IPS DF 6.9 (cell line): Measurements from ENCODE around the gene ALAS1.

ENCODE experiments used
- DNase-seq: peaks from one replicate; pipeline ENCODE4 v3.0.0-alpha.2; 2013; ENCODE audit warnings: low read depth, low spot score
- H3K27ac ChIP-seq: one replicate; pipeline ENCODE4 v1.5.1; 2013; ENCODE audit warnings: low read length, control low read depth
- H3K27me3 ChIP-seq: 2 replicates; pipeline ENCODE4 v1.6.1; 2013; ENCODE audit warnings: mild to moderate bottlenecking, low read length; ENCODE audit not compliant: control insufficient read depth, insufficient read depth
- H3K36me3 ChIP-seq: 2 replicates; pipeline ENCODE4 v1.6.1; 2013; ENCODE audit warnings: low read length; ENCODE audit not compliant: control insufficient read depth, insufficient read depth
- H3K4me1 ChIP-seq: 2 replicates; pipeline ENCODE4 v1.6.1; 2013; ENCODE audit warnings: low read length; ENCODE audit not compliant: control insufficient read depth, insufficient read depth
- H3K4me3 ChIP-seq: 2 replicates; pipeline ENCODE4 v1.5.1; 2013; ENCODE audit warnings: mild to moderate bottlenecking, low read length
- H3K9me3 ChIP-seq: 2 replicates; pipeline ENCODE4 v1.6.1; 2013; ENCODE audit warnings: low read length, inconsistent platforms; ENCODE audit not compliant: control insufficient read depth, insufficient read depth
- WGBS: extraction: QIAGEN DNeasy Blood & Tissue Kit; methylation state at CpG from one replicate; pipeline ENCODE4 v1.1.7; 2013; ENCODE audit warnings: mixed read lengths, missing lambda C conversion rate; ENCODE audit not compliant: insufficient read length, insufficient coverage; 5-methylcytosine and 5-hydroxymethylcytosine counted together

ALAS1 gene

DNA sequence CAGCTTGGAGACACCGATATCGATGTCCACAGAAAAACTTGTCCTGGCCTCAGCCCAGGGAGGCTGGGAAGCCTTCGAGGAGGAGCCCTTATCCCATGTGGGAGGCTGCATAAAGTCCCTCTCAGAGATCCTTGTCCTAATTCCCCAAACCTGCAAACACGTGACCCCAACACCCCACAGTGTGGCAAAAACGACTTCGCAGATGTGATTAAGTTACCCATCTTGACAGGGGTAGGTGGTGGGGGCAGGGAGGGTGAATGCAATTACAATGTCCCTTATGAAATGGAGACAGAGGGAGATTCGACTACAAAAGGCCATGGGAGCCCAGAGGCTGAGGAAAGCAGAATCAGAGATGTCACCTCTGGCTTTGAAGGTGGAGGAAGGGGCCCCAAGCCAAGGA is 29.8 kb downstream of the ALAS1 start:
- DNase-seq: no peak
- peaks cover 25% of the 10 kb centered on the region for H3K36me3 ChIP-seq
- whole genome bisulfite sequencing: no CpG with 5 or more reads among the region's 7 CpGs
- no peak overlapping the region for H3K27ac ChIP-seq
- no peak overlapping the region for H3K4me3 ChIP-seq
- H3K4me1 ChIP-seq: peaks cover 4% of the 10 kb centered on the region; the same call in 1 of the 2 replicates
- H3K9me3 ChIP-seq: no peaks in the 10 kb centered on the region
- H3K27me3 ChIP-seq: no peaks in the 10 kb centered on the region

DNA sequence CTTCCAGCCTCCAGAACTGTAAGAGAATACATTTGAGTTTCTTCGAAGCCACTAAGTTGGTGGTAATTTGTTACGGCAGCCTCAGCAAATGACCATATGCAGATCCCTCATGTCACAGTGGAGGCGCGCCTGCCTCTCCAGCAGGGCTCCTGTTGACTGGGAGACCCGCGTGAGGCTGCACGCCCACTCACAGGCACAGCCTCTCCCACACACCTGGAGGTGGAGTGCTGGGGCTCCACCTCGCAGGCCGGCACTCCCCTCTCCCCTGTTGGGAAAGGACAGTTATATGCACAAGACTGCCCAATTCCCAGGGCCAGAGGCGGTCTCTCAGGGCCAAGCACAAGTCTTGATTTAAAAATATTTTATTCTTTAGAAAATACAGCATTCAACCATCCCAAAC is 30.3 kb downstream of the ALAS1 start:
- H3K27me3 ChIP-seq: no peaks in the 10 kb centered on the region
- no CpG with 5 or more reads among the region's 10 CpGs for WGBS
- H3K27ac ChIP-seq: no peak overlapping the region
- H3K4me1 ChIP-seq: peaks cover 4% of the 10 kb centered on the region; the same call in 1 of the 2 replicates
- peaks cover 25% of the 10 kb centered on the region for H3K36me3 ChIP-seq
- no peaks in the 10 kb centered on the region for H3K9me3 ChIP-seq
- H3K4me3 ChIP-seq: no peak overlapping the region
- DNase-seq: no peak

DNA sequence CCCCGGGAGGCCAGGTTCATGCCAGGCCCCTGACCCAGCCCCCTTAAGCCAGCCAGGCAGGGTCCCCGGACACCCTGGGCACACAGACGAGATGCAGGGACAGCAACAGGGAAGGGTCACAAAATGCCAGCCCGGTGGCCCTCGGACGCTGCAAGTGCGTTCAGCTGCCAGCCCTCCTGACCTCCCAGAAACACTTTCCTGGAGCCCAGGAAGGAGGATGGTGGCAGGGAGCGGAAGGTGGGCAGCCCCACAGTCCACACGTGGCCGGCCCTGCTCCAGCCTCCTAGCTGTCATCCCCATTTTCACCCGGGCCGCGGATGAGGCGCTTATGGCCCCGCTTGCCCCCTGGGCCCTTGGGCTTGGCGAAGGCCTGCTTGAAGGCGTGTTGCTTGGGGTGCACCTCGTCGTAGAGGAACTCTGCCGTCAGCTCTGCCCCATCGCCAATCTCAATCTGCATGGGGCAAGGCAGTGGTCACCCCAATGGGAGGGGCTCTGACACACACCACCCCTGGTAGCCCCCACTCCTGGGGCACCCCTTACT is 30.9 kb downstream of the ALAS1 start:
- Histone ChIP-seq H3K27ac (no peak overlapping the region), H3K36me3 (peaks cover 25% of the 10 kb centered on the region), H3K9me3 (no peaks in the 10 kb centered on the region), H3K4me1 (peaks cover 4% of the 10 kb centered on the region; the same call in 1 of the 2 replicates), H3K4me3 (no peak overlapping the region), H3K27me3 (no peaks in the 10 kb centered on the region)
- DNase-seq: no peak
- no CpG with 5 or more reads among the region's 21 CpGs for WGBS

- Histone ChIP-seq H3K36me3 (peaks cover 25% of the 10 kb centered on the region), H3K9me3 (no peaks in the 10 kb centered on the region), H3K27ac (no peak overlapping the region), H3K4me3 (no peak overlapping the region), H3K4me1 (peaks cover 4% of the 10 kb centered on the region; the same call in 1 of the 2 replicates), H3K27me3 (no peaks in the 10 kb centered on the region)
- DNase-seq: no peak
- no CpG with 5 or more reads among the region's 13 CpGs for WGBS
Observed at GRCh38 chr3:52229656-52230055, 31.7 kb downstream of the ALAS1 start.

DNA sequence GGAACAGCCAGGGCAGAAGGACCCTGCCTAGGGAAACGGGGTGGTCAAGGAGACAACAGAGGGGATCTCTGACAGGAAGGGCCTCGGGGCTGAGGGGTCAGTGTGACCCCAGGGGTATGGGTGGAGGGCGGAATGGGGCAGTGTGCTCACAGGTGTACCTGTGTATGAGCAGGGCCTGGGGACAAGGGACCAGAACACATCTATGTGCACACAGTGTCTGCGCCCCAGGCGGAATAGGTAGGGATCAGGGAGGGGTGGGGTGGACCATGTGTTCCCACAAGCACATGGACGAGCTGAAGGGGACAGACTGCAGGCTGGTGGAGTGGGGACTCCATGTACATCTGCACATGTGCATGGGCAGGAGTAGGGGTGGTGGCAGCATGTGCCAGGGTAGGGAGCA is 32.5 kb downstream of the ALAS1 start:
- no CpG with 5 or more reads among the region's 6 CpGs for WGBS
- no peaks in the 10 kb centered on the region for H3K27me3 ChIP-seq
- H3K27ac ChIP-seq: no peak overlapping the region
- DNase-seq: no peak
- H3K4me1 ChIP-seq: peaks cover 3% of the 10 kb centered on the region; the same call in 1 of the 2 replicates
- no peaks in the 10 kb centered on the region for H3K9me3 ChIP-seq
- peaks cover 25% of the 10 kb centered on the region for H3K36me3 ChIP-seq
- no peak overlapping the region for H3K4me3 ChIP-seq

GRCh38 chr3:52230889-52231499 is 33.0 kb downstream of the ALAS1 start:
- Histone ChIP-seq H3K9me3 (no peaks in the 10 kb centered on the region), H3K36me3 (peaks cover 25% of the 10 kb centered on the region), H3K4me1 (no peaks in the 10 kb centered on the region), H3K27me3 (no peaks in the 10 kb centered on the region), H3K27ac (no peak overlapping the region), H3K4me3 (no peak overlapping the region)
- no CpG with 5 or more reads among the region's 16 CpGs for WGBS
- no peak for DNase-seq

DNA sequence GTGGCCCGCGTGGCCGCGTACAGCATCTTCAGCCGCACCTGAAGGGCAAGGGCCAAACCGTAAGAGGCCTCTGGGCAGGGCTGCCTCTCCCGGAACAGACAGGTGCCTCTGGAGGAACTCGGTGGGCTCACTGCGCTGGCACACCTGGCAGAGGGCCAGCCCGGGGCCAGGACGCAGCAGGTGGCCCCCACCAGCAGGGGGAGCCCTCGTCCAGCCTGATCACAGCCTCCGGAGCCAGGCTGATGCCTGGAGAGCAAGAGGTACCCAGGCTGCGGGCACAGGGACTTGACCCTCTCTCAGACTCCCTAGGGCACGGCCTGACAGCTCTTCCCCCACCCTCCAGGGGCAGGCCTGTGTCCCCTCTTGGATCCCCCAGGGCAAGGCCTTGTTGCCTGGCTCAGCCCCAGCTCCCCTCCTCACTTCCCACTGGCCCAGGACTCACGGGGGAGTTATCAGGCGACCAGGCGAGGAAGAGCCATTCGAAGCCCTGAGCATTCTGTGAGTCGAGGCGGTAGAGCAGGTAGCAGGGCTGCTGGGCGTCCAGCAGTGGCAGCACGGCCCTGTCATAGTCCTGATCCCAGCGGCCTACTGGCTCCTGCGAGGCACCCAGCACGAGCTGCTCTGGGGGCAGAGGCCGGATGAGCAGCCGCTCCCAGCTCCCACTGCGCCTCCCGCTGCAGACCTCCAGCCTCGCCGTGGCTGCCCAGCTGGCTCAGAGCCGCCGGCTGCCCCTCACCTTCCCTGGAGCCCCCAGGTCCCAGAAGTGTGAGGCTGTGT is 33.7 kb downstream of the ALAS1 start:
- no CpG with 5 or more reads among the region's 34 CpGs for WGBS
- H3K27ac ChIP-seq: no peak overlapping the region

GRCh38 chr3:52232279-52233107 is 34.5 kb downstream of the ALAS1 start:
- Histone ChIP-seq H3K4me1 (peaks cover 7% of the 10 kb centered on the region; the same call in 1 of the 2 replicates), H3K27me3 (no peaks in the 10 kb centered on the region), H3K4me3 (no peak overlapping the region), H3K27ac (no peak overlapping the region), H3K9me3 (no peaks in the 10 kb centered on the region), H3K36me3 (peaks cover 25% of the 10 kb centered on the region)
- DNase-seq: no peak
- whole genome bisulfite sequencing: no CpG with 5 or more reads among the region's 28 CpGs

More for the DNA sequence above, 33.7 kb downstream of the ALAS1 start:
- no peaks in the 10 kb centered on the region for H3K9me3 ChIP-seq
- no peaks in the 10 kb centered on the region for H3K27me3 ChIP-seq
- no peak for DNase-seq
- H3K36me3 ChIP-seq: peaks cover 25% of the 10 kb centered on the region
- H3K4me3 ChIP-seq: no peak overlapping the region
- peaks cover 2% of the 10 kb centered on the region; the same call in 1 of the 2 replicates for H3K4me1 ChIP-seq

DNA sequence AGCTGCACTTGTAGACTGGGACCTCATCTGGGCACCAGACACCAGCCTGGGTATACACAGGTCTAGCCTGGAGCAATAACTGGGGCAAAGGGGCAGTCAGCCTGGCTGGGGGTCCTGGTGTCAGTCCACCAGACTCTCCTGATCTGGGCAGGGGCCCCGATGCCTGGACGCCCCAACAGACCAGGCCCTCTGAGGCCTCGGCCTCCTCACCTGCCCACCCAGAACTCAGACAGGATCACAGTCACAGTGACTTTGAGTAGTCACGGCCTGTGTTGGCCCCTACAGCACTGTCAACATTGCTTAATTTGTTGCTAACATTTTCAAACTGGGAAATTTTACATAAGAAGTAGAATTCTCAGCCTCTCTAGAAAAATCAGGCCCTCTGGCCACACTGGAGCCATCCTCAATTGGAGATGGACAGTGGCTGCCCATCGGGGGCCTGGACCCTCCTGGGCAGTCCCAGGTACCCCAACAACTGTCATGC is 35.2 kb downstream of the ALAS1 start:
- Histone ChIP-seq H3K4me1 (peaks cover 10% of the 10 kb centered on the region; the same call in 1 of the 2 replicates), H3K36me3 (peaks cover 25% of the 10 kb centered on the region), H3K4me3 (no peak overlapping the region), H3K27me3 (no peaks in the 10 kb centered on the region), H3K9me3 (no peaks in the 10 kb centered on the region), H3K27ac (no peak overlapping the region)
- DNase-seq: no peak
- no CpG with 5 or more reads among the region's 5 CpGs for WGBS

- H3K36me3 ChIP-seq: peaks cover 23% of the 10 kb centered on the region
- H3K4me1 ChIP-seq: peaks cover 13% of the 10 kb centered on the region; the same call in 1 of the 2 replicates
- no peak for DNase-seq
- no peak overlapping the region for H3K4me3 ChIP-seq
- WGBS: no CpG with 5 or more reads among the region's 3 CpGs
- H3K27ac ChIP-seq: no peak overlapping the region
- no peaks in the 10 kb centered on the region for H3K27me3 ChIP-seq
- H3K9me3 ChIP-seq: no peaks in the 10 kb centered on the region
Observed at GRCh38 chr3:52233968-52234367, 36.0 kb downstream of the ALAS1 start.
